A673 (cell line): ENCODE data around the gene KCNMA1. TPM values are rescaled to one million over a fixed set of nuclear protein-coding genes. Genes with fewer than 3 reads are reported as not detected.

Source experiments
- BruUV-seq: library from RNA; stranded (reverse); fragments of 400-500 nt; replicated peaks from 2 replicates; lab custom pipeline; 2021; lab: Mats Ljungman, UMichigan
- CTCF ChIA-PET: fragments of 300-600 bp; sonication (Branson Sonifier 250); formaldehyde crosslinking; loops from one replicate; lab custom pipeline; 2022; ENCODE audit warnings: antibody characterized with exemption; lab: Charles Lee
- POLR2A ChIA-PET: fragments of 300-600 bp; sonication (Branson Sonifier 250); formaldehyde crosslinking; loops from one replicate; lab custom pipeline; 2022; ENCODE audit warnings: antibody characterized with exemption; ENCODE audit not compliant: low non-redundant PET; lab: Charles Lee
- DNase-seq: peaks from one replicate; pipeline ENCODE4 v3.0.0-alpha.2; 2015; ENCODE audit warnings: low spot score
- H3K27ac ChIP-seq: fragments of 200-600 bp; sonication (generic); 2 replicates; pipeline ENCODE4 v1.5.1; 2016; ENCODE audit warnings: mixed run types, low read depth, mild to moderate bottlenecking, mixed read lengths, antibody characterized with exemption, low read length; ENCODE audit not compliant: poor library complexity, severe bottlenecking
- H3K27me3 ChIP-seq: fragments of 200-600 bp; sonication (generic); replicated peaks from 2 replicates; pipeline ENCODE4 v1.6.1; 2017; ENCODE audit warnings: mixed run types, low read depth, mild to moderate bottlenecking, mixed read lengths, antibody characterized with exemption, low read length; ENCODE audit not compliant: insufficient read depth, poor library complexity
- H3K36me3 ChIP-seq: fragments of 200-600 bp; sonication (generic); 2 replicates; pipeline ENCODE4 v1.6.1; 2016; ENCODE audit warnings: mixed run types, mild to moderate bottlenecking, mixed read lengths, antibody characterized with exemption, low read length; ENCODE audit not compliant: insufficient read depth, poor library complexity, severe bottlenecking
- H3K4me1 ChIP-seq: fragments of 200-600 bp; sonication (generic); 2 replicates; pipeline ENCODE4 v1.6.1; 2017; ENCODE audit warnings: mixed run types, mild to moderate bottlenecking, mixed read lengths, antibody characterized with exemption, low read length; ENCODE audit not compliant: insufficient read depth, poor library complexity, severe bottlenecking
- H3K4me3 ChIP-seq: fragments of 200-600 bp; sonication (generic); 2 replicates; pipeline ENCODE4 v1.5.1; 2016; ENCODE audit warnings: low read depth, mixed run types, mild to moderate bottlenecking, mixed read lengths, low read length; ENCODE audit not compliant: poor library complexity, severe bottlenecking
- H3K9me3 ChIP-seq: fragments of 200-600 bp; sonication (generic); 2 replicates; pipeline ENCODE4 v1.6.1; 2016; ENCODE audit warnings: mixed run types, low read depth, mild to moderate bottlenecking, mixed read lengths, antibody characterized with exemption, low read length; ENCODE audit not compliant: poor library complexity, severe bottlenecking
- EZH2 ChIP-seq: fragments of 200-600 bp; sonication (generic); IDR thresholded peaks from 2 replicates; pipeline ENCODE4 v1.6.1; 2017; ENCODE audit warnings: borderline replicate concordance, low read depth, mild to moderate bottlenecking, mixed read lengths, antibody characterized with exemption, low read length; ENCODE audit not compliant: poor library complexity, severe bottlenecking
- intact Hi-C: fragments of 100-400 bp; cut with micrococcal nuclease; formaldehyde crosslinking; loops from one replicate; pipeline ENCODE4 v1.10.0; 2022; ENCODE audit not compliant: unreplicated experiment
- total RNA-seq: library from RNA; stranded (reverse); gene quantifications from 2 replicates; pipeline ENCODE4 v1.2.3, GENCODE V29; 2021
- TF ChIP-seq, protein P1 (sequence below): fragments of 300-800, 200-600 bp; sonication (generic); conservative IDR thresholded peaks from 2 replicates; pipeline ENCODE4 v1.5.1; 2017; ENCODE audit warnings: low read depth, mild to moderate bottlenecking, antibody characterized with exemption, low read length, moderate library complexity, mixed read lengths

KCNMA1 gene
- total RNA-seq, 1 experiment from 2014 or later: 0.84 TPM

DNA sequence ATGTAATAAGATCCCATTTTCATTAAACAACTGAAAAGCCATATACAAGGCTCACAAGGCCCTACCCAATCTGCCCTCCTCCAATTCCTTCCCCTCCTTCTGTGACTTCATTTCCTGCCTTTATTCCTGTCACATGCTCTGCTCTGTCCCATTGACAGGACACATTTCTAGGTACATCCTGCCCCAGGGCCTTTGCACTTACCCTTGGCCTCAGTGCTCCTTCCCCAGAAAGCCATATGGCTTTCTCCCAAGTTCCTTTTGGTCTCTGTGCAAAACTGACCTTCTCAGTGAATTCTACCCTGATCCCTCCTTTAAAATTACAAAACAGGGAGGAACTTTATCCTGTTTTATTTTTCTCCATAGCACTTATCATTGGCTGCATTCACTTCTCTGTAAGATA lies 40.0 kb downstream of the KCNMA1 start:
- no peaks in the 10 kb centered on the region for H3K9me3 ChIP-seq
- no peaks in the 10 kb centered on the region for H3K4me1 ChIP-seq
- H3K27me3 ChIP-seq: peaks cover 11% of the 10 kb centered on the region
- no peak overlapping the region for H3K4me3 ChIP-seq
- intact Hi-C loops: no loop called here
- no peaks in the 10 kb centered on the region for H3K36me3 ChIP-seq
- POLR2A ChIA-PET: no interaction called here
- H3K27ac ChIP-seq: no peak overlapping the region
- CTCF ChIA-PET: no interaction called here
- TF ChIP-seq EZH2: no peak
- TF ChIP-seq, protein P1, sequence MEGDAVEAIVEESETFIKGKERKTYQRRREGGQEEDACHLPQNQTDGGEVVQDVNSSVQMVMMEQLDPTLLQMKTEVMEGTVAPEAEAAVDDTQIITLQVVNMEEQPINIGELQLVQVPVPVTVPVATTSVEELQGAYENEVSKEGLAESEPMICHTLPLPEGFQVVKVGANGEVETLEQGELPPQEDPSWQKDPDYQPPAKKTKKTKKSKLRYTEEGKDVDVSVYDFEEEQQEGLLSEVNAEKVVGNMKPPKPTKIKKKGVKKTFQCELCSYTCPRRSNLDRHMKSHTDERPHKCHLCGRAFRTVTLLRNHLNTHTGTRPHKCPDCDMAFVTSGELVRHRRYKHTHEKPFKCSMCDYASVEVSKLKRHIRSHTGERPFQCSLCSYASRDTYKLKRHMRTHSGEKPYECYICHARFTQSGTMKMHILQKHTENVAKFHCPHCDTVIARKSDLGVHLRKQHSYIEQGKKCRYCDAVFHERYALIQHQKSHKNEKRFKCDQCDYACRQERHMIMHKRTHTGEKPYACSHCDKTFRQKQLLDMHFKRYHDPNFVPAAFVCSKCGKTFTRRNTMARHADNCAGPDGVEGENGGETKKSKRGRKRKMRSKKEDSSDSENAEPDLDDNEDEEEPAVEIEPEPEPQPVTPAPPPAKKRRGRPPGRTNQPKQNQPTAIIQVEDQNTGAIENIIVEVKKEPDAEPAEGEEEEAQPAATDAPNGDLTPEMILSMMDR: no peak
- no peak for DNase-seq
- no TSS peak for BruUV-seq

- no peak for DNase-seq
- CTCF ChIA-PET: no interaction called here
- intact Hi-C loops: no loop called here
- Histone ChIP-seq H3K4me1 (no peaks in the 10 kb centered on the region), H3K4me3 (no peak overlapping the region), H3K27me3 (peaks cover 2% of the 10 kb centered on the region), H3K9me3 (no peaks in the 10 kb centered on the region), H3K36me3 (no peaks in the 10 kb centered on the region), H3K27ac (no peak overlapping the region)
- TF ChIP-seq, protein P1: no peak
- no peak for TF ChIP-seq EZH2
- POLR2A ChIA-PET: no interaction called here
- BruUV-seq: no TSS peak
Observed at GRCh38 chr10:77594471-77594783, 43.2 kb downstream of the KCNMA1 start.

GRCh38 chr10:77593771-77594470 lies 43.7 kb downstream of the KCNMA1 start:
- no peak for TF ChIP-seq EZH2
- TF ChIP-seq, protein P1: no peak
- Histone ChIP-seq H3K9me3 (no peaks in the 10 kb centered on the region), H3K27ac (no peak overlapping the region), H3K27me3 (peaks cover 2% of the 10 kb centered on the region), H3K4me1 (no peaks in the 10 kb centered on the region), H3K36me3 (no peaks in the 10 kb centered on the region), H3K4me3 (no peak overlapping the region)
- ChIA-PET POLR2A (no interaction called here), CTCF (no interaction called here)
- intact Hi-C loops: no loop called here
- no peak for DNase-seq
- no TSS peak for BruUV-seq
